ENCODE results near the gene CD47. TPM values are rescaled to one million over a fixed set of nuclear protein-coding genes. Genes with fewer than 3 reads are reported as not detected.

CD47 gene
- total RNA-seq, 1 donor: 212 TPM

GRCh38 chr3:108103040-108103751 lies 12.4 kb upstream of the CD47 start:
- Histone ChIP-seq H3K4me3 (ENCODE audit: low read length) (no peak overlapping the region), H3K9me3 (ENCODE audit: low read depth, low read length) (no peaks in the 10 kb centered on the region), H3K4me1 (ENCODE audit: insufficient read depth, low read length) (peaks cover 54% of the 10 kb centered on the region), H3K27me3 (ENCODE audit: insufficient read depth, low read length) (no peaks in the 10 kb centered on the region)

GRCh38 chr3:108102420-108103039 lies 11.7 kb upstream of the CD47 start:
- Histone ChIP-seq H3K4me1 (ENCODE audit: insufficient read depth, low read length) (peaks cover 61% of the 10 kb centered on the region), H3K9me3 (ENCODE audit: low read depth, low read length) (no peaks in the 10 kb centered on the region), H3K27me3 (ENCODE audit: insufficient read depth, low read length) (no peaks in the 10 kb centered on the region), H3K4me3 (ENCODE audit: low read length) (no peak overlapping the region)

GRCh38 chr3:108100906-108101660 lies 10.3 kb upstream of the CD47 start:
- H3K4me3 ChIP-seq (ENCODE audit: low read length): no peak overlapping the region
- no peaks in the 10 kb centered on the region for H3K27me3 ChIP-seq (ENCODE audit: insufficient read depth, low read length)
- H3K9me3 ChIP-seq (ENCODE audit: low read depth, low read length): no peaks in the 10 kb centered on the region
- H3K4me1 ChIP-seq (ENCODE audit: insufficient read depth, low read length): peaks cover 72% of the 10 kb centered on the region

DNA sequence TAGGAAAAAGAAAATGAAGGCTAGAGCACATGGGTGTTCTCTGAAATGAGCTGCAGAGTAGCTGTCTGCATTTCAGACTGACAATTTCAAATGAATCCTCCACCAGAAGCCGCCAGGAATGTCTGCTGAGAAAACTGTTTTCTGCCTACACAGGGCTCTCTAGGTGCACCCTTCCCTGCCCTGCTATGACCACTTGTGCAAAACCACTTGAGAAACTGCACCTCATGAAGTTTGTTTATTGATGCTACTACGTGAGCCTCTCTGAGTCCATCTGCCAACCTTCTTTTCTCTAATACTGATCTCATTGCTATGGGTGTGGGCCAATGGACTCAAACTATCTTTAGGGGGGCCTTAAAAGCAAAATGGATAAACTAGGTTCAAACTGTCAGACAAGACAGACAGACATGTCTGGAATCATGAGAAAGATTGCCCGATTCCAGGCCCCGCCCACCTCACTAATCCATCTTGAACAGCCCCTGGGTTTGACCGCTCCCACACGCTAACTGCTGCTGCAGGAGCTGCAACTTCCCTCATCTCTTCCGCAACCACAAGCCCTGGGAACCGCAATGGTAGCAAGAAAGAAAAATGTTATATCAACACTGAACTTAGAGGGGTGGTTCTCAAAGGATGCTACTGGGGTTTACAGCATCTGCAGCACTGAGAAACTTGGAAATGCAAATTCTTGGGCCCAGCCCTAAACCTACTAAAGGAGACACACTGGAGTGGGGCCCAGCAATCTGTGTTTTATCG lies 9.0 kb upstream of the CD47 start:
- Histone ChIP-seq H3K9me3 (ENCODE audit: low read depth, low read length) (no peaks in the 10 kb centered on the region), H3K4me3 (ENCODE audit: low read length) (no peak overlapping the region), H3K27me3 (ENCODE audit: insufficient read depth, low read length) (no peaks in the 10 kb centered on the region), H3K4me1 (ENCODE audit: insufficient read depth, low read length) (peaks cover 72% of the 10 kb centered on the region)

GRCh38 chr3:108099244-108099643 lies 8.4 kb upstream of the CD47 start:
- peaks cover 72% of the 10 kb centered on the region for H3K4me1 ChIP-seq (ENCODE audit: insufficient read depth, low read length)
- no peaks in the 10 kb centered on the region for H3K27me3 ChIP-seq (ENCODE audit: insufficient read depth, low read length)
- H3K4me3 ChIP-seq (ENCODE audit: low read length): no peak overlapping the region
- no peaks in the 10 kb centered on the region for H3K9me3 ChIP-seq (ENCODE audit: low read depth, low read length)

DNA sequence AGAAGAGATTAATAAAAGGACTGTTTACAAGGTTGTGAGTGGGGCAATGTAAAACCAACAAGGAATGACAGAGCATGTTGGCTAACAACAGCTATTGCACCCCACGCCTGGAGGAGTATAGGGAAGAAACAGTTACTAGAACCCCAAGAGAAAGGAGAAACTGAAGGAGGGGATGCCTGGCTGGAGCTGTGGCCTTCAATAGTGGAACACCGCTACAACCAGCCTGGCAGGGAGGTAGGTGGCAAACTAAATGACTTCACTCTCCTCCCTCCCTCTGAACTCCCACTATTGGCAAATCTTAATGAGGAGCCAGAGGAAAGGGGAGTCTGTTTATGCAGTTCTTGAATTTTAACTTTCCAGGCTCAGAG lies 7.2 kb upstream of the CD47 start:
- Histone ChIP-seq H3K9me3 (ENCODE audit: low read depth, low read length) (no peaks in the 10 kb centered on the region), H3K4me3 (ENCODE audit: low read length) (no peak overlapping the region), H3K27me3 (ENCODE audit: insufficient read depth, low read length) (no peaks in the 10 kb centered on the region), H3K4me1 (ENCODE audit: insufficient read depth, low read length) (peaks cover 71% of the 10 kb centered on the region)

- no peaks in the 10 kb centered on the region for H3K27me3 ChIP-seq (ENCODE audit: insufficient read depth, low read length)
- H3K9me3 ChIP-seq (ENCODE audit: low read depth, low read length): no peaks in the 10 kb centered on the region
- no peak overlapping the region for H3K4me3 ChIP-seq (ENCODE audit: low read length)
- H3K4me1 ChIP-seq (ENCODE audit: insufficient read depth, low read length): peaks cover 71% of the 10 kb centered on the region
These were observed 6.6 kb upstream of the CD47 start for GRCh38 chr3:108097322-108098002.

- Histone ChIP-seq H3K4me3 (ENCODE audit: low read length) (no peak overlapping the region), H3K9me3 (ENCODE audit: low read depth, low read length) (no peaks in the 10 kb centered on the region), H3K27me3 (ENCODE audit: insufficient read depth, low read length) (no peaks in the 10 kb centered on the region), H3K4me1 (ENCODE audit: insufficient read depth, low read length) (peaks cover 69% of the 10 kb centered on the region)
These were observed 5.9 kb upstream of the CD47 start for GRCh38 chr3:108096532-108097321.

DNA sequence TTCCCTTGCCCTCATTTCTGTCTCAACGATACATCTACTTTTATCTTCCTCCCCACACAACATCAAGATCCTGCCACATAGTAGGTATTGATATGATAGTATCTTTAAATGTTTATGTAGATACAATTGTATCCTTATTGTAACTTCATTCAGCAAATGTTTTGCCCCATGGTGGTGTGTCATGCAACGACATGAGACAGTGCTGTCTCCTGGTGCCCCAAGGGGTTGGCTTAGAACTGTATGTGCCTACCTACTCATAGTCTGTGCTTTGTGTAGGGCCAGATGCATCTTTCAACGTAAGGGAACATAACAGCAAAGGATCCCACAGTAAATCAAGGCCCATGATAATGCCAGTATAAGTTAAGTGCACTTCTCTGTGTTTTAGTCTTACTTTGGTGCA lies 2.8 kb upstream of the CD47 start:
- H3K4me3 ChIP-seq (ENCODE audit: low read length): no peak overlapping the region
- peaks cover 48% of the 10 kb centered on the region for H3K4me1 ChIP-seq (ENCODE audit: insufficient read depth, low read length)
- H3K27me3 ChIP-seq (ENCODE audit: insufficient read depth, low read length): no peaks in the 10 kb centered on the region
- no peaks in the 10 kb centered on the region for H3K9me3 ChIP-seq (ENCODE audit: low read depth, low read length)

DNA sequence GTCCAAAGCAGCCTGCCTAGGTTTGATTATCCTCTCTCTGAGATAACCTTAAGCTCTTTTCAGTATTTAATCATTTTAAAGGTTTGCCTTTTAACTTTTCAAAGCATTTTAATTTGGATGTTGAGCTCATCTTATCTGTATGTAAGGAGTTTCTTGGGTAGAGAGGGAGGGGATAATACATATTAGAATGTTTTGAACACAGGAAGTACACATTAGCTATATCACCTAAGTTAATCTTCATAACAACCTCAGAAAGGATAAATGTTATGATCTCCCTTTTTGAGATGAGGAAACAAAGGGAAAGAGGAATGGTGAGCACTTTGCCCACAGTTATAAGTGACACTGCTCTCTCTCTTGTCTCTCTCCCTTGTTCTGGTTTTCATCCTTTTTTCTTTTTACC lies 2.2 kb upstream of the CD47 start:
- H3K4me3 ChIP-seq (ENCODE audit: low read length): no peak overlapping the region

GRCh38 chr3:108092501-108092900 lies 1.7 kb upstream of the CD47 start:
- peaks cover 39% of the 10 kb centered on the region for H3K4me1 ChIP-seq (ENCODE audit: insufficient read depth, low read length)
- H3K4me3 ChIP-seq (ENCODE audit: low read length): no peak overlapping the region
- H3K9me3 ChIP-seq (ENCODE audit: low read depth, low read length): no peaks in the 10 kb centered on the region

More for the DNA sequence above, 2.2 kb upstream of the CD47 start:
- Histone ChIP-seq H3K9me3 (ENCODE audit: low read depth, low read length) (no peaks in the 10 kb centered on the region), H3K4me1 (ENCODE audit: insufficient read depth, low read length) (peaks cover 42% of the 10 kb centered on the region), H3K27me3 (ENCODE audit: insufficient read depth, low read length) (no peaks in the 10 kb centered on the region)

DNA sequence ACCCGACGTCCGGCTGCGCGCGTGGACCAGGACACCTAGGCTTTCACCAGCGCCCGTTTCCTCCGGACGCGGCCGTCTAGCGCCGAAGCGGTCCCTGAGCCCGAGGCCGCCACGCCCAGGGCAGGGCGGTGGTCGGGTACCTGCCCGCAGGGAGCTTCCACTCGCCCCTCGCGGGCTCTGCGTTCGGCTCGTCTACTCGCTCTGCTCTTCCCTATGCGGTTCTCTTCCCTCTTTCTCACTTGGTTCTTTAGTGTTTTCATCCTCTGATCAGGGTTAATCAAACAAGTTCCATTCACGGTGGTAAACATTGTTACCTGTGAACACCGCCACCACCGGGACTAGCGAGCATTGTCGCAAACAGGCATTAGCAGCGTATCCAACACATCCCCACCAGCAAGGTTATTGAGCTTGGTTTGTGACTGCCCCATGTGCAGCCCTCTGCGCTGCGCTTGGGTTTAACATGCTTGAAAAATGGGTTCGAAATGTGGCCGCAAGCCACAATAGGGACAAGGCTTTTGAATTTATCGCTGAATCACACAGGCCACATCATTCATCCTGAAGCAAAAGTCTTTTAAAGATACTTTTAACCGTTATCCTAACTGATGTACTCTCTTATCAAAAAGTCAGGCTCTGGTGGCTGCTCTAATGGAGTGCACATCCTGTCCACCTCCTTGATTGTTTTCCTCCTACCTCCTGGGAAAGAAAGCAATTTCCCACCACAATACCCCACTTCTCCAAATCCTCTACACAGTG lies 843 bp upstream of the CD47 start:
- H3K27me3 ChIP-seq (ENCODE audit: insufficient read depth, low read length): no peaks in the 10 kb centered on the region
- no peaks in the 10 kb centered on the region for H3K9me3 ChIP-seq (ENCODE audit: low read depth, low read length)
- peaks cover 39% of the 10 kb centered on the region for H3K4me1 ChIP-seq (ENCODE audit: insufficient read depth, low read length)
- peak overlapping the region; percentile 92 for H3K4me3 ChIP-seq (ENCODE audit: low read length)

More at GRCh38 chr3:108092501-108092900, 1.7 kb upstream of the CD47 start:
- no peaks in the 10 kb centered on the region for H3K27me3 ChIP-seq (ENCODE audit: insufficient read depth, low read length)

- Histone ChIP-seq H3K27me3 (ENCODE audit: insufficient read depth, low read length) (no peaks in the 10 kb centered on the region), H3K4me3 (ENCODE audit: low read length) (peak overlapping the region; percentile 92), H3K9me3 (ENCODE audit: low read depth, low read length) (no peaks in the 10 kb centered on the region), H3K4me1 (ENCODE audit: insufficient read depth, low read length) (peaks cover 48% of the 10 kb centered on the region)
These were observed 656 bp downstream of the CD47 start for GRCh38 chr3:108090049-108090700.

All from mononuclear cell (primary cell).